HL-60/S4 (cell line): Measurements from ENCODE around the gene ADORA2A.
"Not testable (repeated sequence)": the region's sequence is repeated elsewhere in the genome, so short reads cannot be mapped to it uniquely, and the experiment has no call there.

Experiments
- in situ Hi-C: fragments of 300-500 bp; cut with MboI; formaldehyde crosslinking; loops from 2 replicates; pipeline ENCODE4 v1.14.3; 2022; ENCODE audit warnings: low sequenced_read_pairs

Gene ADORA2A

GRCh38 chr22:24474649-24475255 lies 47.4 kb downstream of the ADORA2A start:
- in situ Hi-C loops = no loop called here

GRCh38 chr22:24481641-24482040 lies 54.2 kb downstream of the ADORA2A start:
- in situ Hi-C loops = no loop called here

DNA sequence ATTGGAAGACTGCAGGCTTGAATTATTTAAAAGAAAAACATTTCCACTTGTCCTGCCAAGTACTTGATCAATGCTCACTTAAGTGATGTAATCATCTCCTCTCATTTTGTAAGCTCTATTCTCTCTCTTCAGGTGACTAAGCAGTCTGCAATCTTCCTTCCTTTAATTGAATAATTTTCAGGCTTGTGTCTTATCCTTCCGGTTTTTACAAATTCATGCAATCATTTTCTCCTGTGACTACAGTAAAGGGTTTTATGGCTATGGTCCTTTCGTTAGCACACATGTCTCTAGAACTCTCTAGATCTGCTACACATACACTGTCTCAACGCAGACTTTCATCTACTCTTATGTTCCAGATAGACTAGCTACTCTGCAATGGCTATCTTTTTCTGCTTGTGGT lies 55.2 kb downstream of the ADORA2A start:
- in situ Hi-C loops = no loop called here

DNA sequence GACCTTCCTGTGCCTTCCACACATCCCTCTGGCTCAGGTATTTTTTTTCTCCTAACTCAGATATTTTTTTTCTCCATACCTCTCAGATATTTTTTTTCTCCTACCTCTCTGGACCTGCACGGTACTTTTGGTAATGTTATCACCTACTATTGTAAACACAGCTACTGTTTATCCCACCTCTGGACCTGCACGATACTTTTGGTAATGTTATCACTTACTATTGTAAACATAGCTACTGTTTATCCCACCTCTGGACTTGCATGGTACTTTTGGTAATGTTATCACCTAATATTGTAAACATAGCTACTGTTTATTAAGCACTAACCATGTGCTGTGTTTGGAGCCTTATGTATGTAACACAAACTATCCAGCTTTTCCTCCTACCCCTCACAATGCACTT lies 55.6 kb downstream of the ADORA2A start:
- in situ Hi-C loops = no loop called here

GRCh38 chr22:24483976-24484545 lies 56.7 kb downstream of the ADORA2A start:
- in situ Hi-C loops = no loop called here

DNA sequence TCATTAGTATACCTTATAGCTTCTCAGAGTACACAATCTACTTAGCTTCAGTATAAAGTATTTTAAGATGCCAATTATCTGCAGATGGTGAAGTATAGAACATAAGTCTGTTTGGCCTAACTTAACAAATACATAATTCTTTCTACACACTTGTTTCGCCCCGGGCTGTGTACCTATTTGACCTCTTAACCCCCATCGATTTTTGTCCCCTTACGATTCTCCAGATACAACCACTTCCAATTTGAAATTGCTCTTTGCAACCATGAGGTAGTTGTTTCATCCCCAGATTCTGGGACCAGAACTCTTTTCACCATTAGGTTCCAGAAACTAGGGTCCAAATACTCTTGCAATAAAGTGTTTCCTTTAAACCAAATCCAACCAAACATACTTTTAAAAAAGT lies 57.8 kb downstream of the ADORA2A start:
- in situ Hi-C loops = no loop called here

- in situ Hi-C loops = no loop called here
These were observed 58.2 kb downstream of the ADORA2A start for GRCh38 chr22:24485608-24486007.

GRCh38 chr22:24486501-24486921 lies 59.1 kb downstream of the ADORA2A start:
- in situ Hi-C loops = no loop called here

DNA sequence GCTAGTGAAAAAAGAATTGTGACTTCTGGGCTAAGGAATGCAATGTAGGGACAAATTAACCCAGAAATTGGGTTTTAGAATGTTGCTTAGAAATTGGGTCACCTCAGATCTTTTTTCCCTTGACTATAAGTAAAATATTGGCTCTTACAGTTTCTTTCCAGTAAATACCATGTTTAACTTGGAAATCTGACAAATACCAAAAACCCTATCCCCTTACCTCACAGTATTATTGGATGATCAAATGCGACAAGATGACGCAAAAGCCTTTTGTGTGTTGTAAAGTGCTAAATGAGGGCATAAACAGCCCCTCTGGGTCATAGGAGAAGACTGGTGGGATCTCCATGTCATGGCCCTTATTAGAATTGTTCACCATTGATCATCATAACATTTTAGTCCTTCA lies 61.6 kb downstream of the ADORA2A start:
- in situ Hi-C loops = no loop called here

DNA sequence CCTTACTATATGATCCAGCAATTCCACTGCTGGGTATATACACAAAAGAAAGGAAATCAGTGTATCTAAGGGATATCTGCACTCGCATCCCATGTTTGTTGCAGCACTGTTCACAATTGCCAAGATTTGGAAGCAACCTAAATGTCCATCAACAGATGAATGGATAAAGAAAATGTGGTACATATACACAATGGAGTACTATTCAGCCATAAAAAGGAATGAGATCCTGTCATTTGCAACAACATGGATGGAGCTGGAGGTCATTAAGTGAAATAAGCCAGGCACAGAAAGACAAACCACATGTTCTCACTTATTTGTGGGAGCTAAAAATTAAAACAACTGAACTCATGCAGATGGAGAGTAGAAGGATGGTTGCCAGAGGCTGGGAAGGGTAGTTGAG lies 62.0 kb downstream of the ADORA2A start:
- in situ Hi-C loops = not testable (repeated sequence)
